ENCODE results near the gene SCNN1B. TPM values are rescaled to one million over a fixed set of nuclear protein-coding genes. Genes with fewer than 3 reads are reported as not detected.
"Not testable (repeated sequence)": the region's sequence is repeated elsewhere in the genome, so short reads cannot be mapped to it uniquely, and the experiment has no call there.

SCNN1B gene
- polyA plus RNA-seq, 1 donor from 2014 or later, result not detected

- Histone ChIP-seq H3K27ac (ENCODE audit: low read length) (no peak overlapping the region), H3K79me2 (replicated peaks; ENCODE audit: insufficient read depth, low read length) (no peaks in the 10 kb centered on the region), H3K4me3 (ENCODE audit: low read length) (no peak overlapping the region), H4K20me1 (ENCODE audit: insufficient read depth) (no peaks in the 10 kb centered on the region), H3K9me3 (ENCODE audit: low read length) (no peaks in the 10 kb centered on the region), H3K9me2 (ENCODE audit: insufficient read depth, low read length) (no peaks in the 10 kb centered on the region), H3K27me3 (ENCODE audit: insufficient read depth, low read depth, low read length) (no peaks in the 10 kb centered on the region), H3K9ac (ENCODE audit: low read length) (no peak overlapping the region), H2AFZ (ENCODE audit: low read depth, low read length) (no peak overlapping the region), H3K4me2 (ENCODE audit: low read length) (no peak overlapping the region), H3F3A (ENCODE audit: insufficient read depth, low read length, poor library complexity, severe bottlenecking) (no peaks in the 10 kb centered on the region), H3K36me3 (ENCODE audit: insufficient read depth, low read length) (no peaks in the 10 kb centered on the region)
- TF ChIP-seq CTCF (IDR thresholded peaks at IDR 0.05; ENCODE audit: poor library complexity, severe bottlenecking) (no peak), EP300 (conservative IDR thresholded peaks at IDR 0.05; ENCODE audit: poor library complexity, severe bottlenecking) (no peak), TAF1 (IDR thresholded peaks at IDR 0.05; ENCODE audit: low read depth) (no peak), RAD21 (conservative IDR thresholded peaks at IDR 0.05) (no peak), POLR2AphosphoS5 (IDR thresholded peaks at IDR 0.05) (no peak), EZH2 (IDR thresholded peaks at IDR 0.05; ENCODE audit: borderline replicate concordance, insufficient read depth, low read length, poor library complexity, severe bottlenecking) (no peak), REST (IDR thresholded peaks at IDR 0.05; ENCODE audit: borderline replicate concordance) (no peak), MXI1 (conservative IDR thresholded peaks at IDR 0.05; ENCODE audit: poor library complexity, severe bottlenecking) (no peak), SMC3 (conservative IDR thresholded peaks at IDR 0.05; ENCODE audit: poor library complexity) (no peak)
Observed at GRCh38 chr16:23397464-23397863, 95.4 kb downstream of the SCNN1B start.

GRCh38 chr16:23398987-23399805 lies 97.1 kb downstream of the SCNN1B start:
- no peaks in the 10 kb centered on the region for H3K9me3 ChIP-seq (ENCODE audit: low read length)
- TF ChIP-seq CTCF (IDR thresholded peaks at IDR 0.05; ENCODE audit: poor library complexity, severe bottlenecking) (no peak), MXI1 (conservative IDR thresholded peaks at IDR 0.05; ENCODE audit: poor library complexity, severe bottlenecking) (no peak), REST (IDR thresholded peaks at IDR 0.05; ENCODE audit: borderline replicate concordance) (no peak), EZH2 (IDR thresholded peaks at IDR 0.05; ENCODE audit: borderline replicate concordance, insufficient read depth, low read length, poor library complexity, severe bottlenecking) (no peak), SMC3 (conservative IDR thresholded peaks at IDR 0.05; ENCODE audit: poor library complexity) (no peak), TAF1 (IDR thresholded peaks at IDR 0.05; ENCODE audit: low read depth) (no peak), POLR2AphosphoS5 (IDR thresholded peaks at IDR 0.05) (no peak), EP300 (conservative IDR thresholded peaks at IDR 0.05; ENCODE audit: poor library complexity, severe bottlenecking) (no peak), RAD21 (conservative IDR thresholded peaks at IDR 0.05) (no peak)
- no peaks in the 10 kb centered on the region for H3K9me2 ChIP-seq (ENCODE audit: insufficient read depth, low read length)
- H3K27me3 ChIP-seq (ENCODE audit: insufficient read depth, low read depth, low read length), result no peaks in the 10 kb centered on the region
- H3K9ac ChIP-seq (ENCODE audit: low read length), result no peak overlapping the region
- H3K79me2 ChIP-seq (replicated peaks; ENCODE audit: insufficient read depth, low read length), result no peaks in the 10 kb centered on the region
- H3K4me2 ChIP-seq (ENCODE audit: low read length), result no peak overlapping the region
- H3K36me3 ChIP-seq (ENCODE audit: insufficient read depth, low read length), result no peaks in the 10 kb centered on the region
- no peak overlapping the region for H2AFZ ChIP-seq (ENCODE audit: low read depth, low read length)
- no peaks in the 10 kb centered on the region for H4K20me1 ChIP-seq (ENCODE audit: insufficient read depth)
- H3K4me3 ChIP-seq (ENCODE audit: low read length), result no peak overlapping the region
- H3F3A ChIP-seq (ENCODE audit: insufficient read depth, low read length, poor library complexity, severe bottlenecking), result no peaks in the 10 kb centered on the region
- H3K27ac ChIP-seq (ENCODE audit: low read length), result no peak overlapping the region

GRCh38 chr16:23400447-23400846 lies 98.3 kb downstream of the SCNN1B start:
- not testable (repeated sequence) for H2AFZ ChIP-seq (ENCODE audit: low read depth, low read length); H4K20me1 ChIP-seq (ENCODE audit: insufficient read depth); H3F3A ChIP-seq (ENCODE audit: insufficient read depth, low read length, poor library complexity, severe bottlenecking); H3K27me3 ChIP-seq (ENCODE audit: insufficient read depth, low read depth, low read length); H3K27ac ChIP-seq (ENCODE audit: low read length); H3K79me2 ChIP-seq (replicated peaks; ENCODE audit: insufficient read depth, low read length); H3K9ac ChIP-seq (ENCODE audit: low read length); H3K4me3 ChIP-seq (ENCODE audit: low read length); H3K9me2 ChIP-seq (ENCODE audit: insufficient read depth, low read length); H3K36me3 ChIP-seq (ENCODE audit: insufficient read depth, low read length); H3K9me3 ChIP-seq (ENCODE audit: low read length); H3K4me2 ChIP-seq (ENCODE audit: low read length)
